Mesodermal cell (in vitro differentiated cells): ENCODE data around the gene SLC9B2. TPM values are rescaled to one million over a fixed set of nuclear protein-coding genes. Genes with fewer than 3 reads are reported as not detected.
A peak's percentile ranks its signal among the peaks of the same experiment; 100 is the strongest.

Source experiments
- H3K27ac ChIP-seq: 2 replicates; pipeline ENCODE4 v1.7.0; 2013; ENCODE audit warnings: mild to moderate bottlenecking, low read depth, low read length, moderate library complexity; ENCODE audit not compliant: severe bottlenecking
- H3K36me3 ChIP-seq: 2 replicates; pipeline ENCODE4 v1.7.1; 2013; ENCODE audit warnings: mild to moderate bottlenecking, low read length, moderate library complexity; ENCODE audit not compliant: control insufficient read depth, insufficient read depth
- H3K4me1 ChIP-seq: one replicate; pipeline ENCODE4 v1.7.1; 2013; ENCODE audit warnings: mild to moderate bottlenecking, low read length; ENCODE audit not compliant: insufficient read depth, control insufficient read depth, poor library complexity, severe bottlenecking
- H3K4me3 ChIP-seq: 2 replicates; pipeline ENCODE4 v1.7.0; 2013; ENCODE audit warnings: low read length, control low read depth, mild to moderate bottlenecking; ENCODE audit not compliant: insufficient read depth, poor library complexity, severe bottlenecking; ENCODE audit errors: extremely low read depth
- H3K9me3 ChIP-seq: 2 replicates; pipeline ENCODE4 v1.7.1; 2013; ENCODE audit warnings: mild to moderate bottlenecking, low read length, moderate library complexity; ENCODE audit not compliant: control insufficient read depth
- WGBS, 2 experiments: methylation state at CpG; one replicate each; pipeline ENCODE4 v1.1.5; 2013; ENCODE audit warnings: missing lambda C conversion rate in 2 of 2; ENCODE audit not compliant: insufficient coverage in 2 of 2; 5-methylcytosine and 5-hydroxymethylcytosine counted together
- polyA plus RNA-seq, 2 experiments: library from polyadenylated mRNA; stranded (reverse); fragments of 50-300 nt; gene quantifications; one replicate each; pipeline ENCODE4 v1.2.3, GENCODE V29; 2013

SLC9B2 gene, protein sequence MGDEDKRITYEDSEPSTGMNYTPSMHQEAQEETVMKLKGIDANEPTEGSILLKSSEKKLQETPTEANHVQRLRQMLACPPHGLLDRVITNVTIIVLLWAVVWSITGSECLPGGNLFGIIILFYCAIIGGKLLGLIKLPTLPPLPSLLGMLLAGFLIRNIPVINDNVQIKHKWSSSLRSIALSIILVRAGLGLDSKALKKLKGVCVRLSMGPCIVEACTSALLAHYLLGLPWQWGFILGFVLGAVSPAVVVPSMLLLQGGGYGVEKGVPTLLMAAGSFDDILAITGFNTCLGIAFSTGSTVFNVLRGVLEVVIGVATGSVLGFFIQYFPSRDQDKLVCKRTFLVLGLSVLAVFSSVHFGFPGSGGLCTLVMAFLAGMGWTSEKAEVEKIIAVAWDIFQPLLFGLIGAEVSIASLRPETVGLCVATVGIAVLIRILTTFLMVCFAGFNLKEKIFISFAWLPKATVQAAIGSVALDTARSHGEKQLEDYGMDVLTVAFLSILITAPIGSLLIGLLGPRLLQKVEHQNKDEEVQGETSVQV
- 8.4 TPM for polyA plus RNA-seq (2013, experiment 1 of 2)
- 7.6 TPM for polyA plus RNA-seq (2013, experiment 2 of 2)

DNA sequence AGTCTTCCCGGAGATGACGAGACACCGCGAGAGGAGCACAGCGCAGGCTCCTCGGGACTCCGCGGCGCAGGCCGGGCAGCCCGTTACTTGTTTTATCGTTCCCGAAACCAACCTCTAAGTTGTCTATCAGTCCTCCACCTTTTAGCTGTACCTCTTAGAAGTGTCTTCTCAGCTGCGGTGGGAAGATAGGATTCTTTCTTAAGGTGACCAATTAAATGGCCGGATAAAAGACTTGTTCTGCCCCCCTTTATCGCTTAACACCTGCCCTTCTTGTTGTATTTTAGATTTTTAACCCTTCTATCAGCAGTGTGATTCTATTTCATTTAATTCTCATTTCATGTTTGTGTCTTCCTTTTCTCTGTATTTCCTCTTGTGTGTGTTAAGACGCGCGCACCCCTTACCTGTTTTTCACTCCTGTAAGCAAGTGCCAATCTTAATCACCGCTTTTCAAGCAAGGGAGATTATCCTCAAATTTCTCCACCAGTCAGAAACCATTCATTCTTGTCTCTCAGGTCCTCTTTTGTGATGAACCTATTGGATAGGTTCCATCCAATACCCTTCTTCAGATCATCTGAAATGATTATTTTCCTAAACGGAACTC, at the start of gene SLC9B2:
Gene SLC9B2, minus strand, starts transcription at position 15 of the 601 bp plus-strand sequence. CDS start 9,211 bp downstream, outside the sequence.
- Histone ChIP-seq H3K4me3 (peak within 1 kb of the TSS; percentile 63), H3K4me1 (no peaks in the 10 kb centered on the region), H3K27ac (peak within 1 kb of the TSS; percentile 31), H3K36me3 (peaks cover 13% of the 10 kb centered on the region), H3K9me3 (no peaks in the 10 kb centered on the region)
- 39 to 51% methylated on average over 7 to 12 of the region's 21 CpGs for WGBS, 2 experiments

DNA sequence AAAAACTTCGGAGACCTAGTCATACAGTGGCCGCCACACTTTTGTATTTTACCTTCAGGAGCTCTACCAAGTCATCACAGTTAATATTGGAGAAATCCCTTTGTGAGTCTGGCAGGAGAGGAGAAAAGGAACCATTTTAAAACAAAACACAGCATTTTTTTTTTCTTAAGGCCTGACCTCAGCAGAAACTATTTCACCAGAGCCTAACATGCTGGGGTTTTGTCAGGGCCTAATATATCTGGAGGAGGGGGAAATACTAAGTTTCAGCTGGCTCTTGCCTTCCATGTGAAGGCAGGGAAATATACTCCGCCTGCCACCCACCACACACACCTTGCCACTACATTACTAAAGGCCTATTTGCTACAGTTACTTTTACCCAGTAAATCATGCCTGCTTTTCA, 49.6 kb upstream of the SLC9B2 start:
- Histone ChIP-seq H3K9me3 (no peaks in the 10 kb centered on the region), H3K36me3 (peaks cover 29% of the 10 kb centered on the region), H3K4me3 (no peak overlapping the region), H3K27ac (no peak overlapping the region), H3K4me1 (no peaks in the 10 kb centered on the region)
- 100% methylated on average over 2 of the region's 3 CpGs; no CpG with 5 or more reads in 1 of the 2 experiments for WGBS, 2 experiments

DNA sequence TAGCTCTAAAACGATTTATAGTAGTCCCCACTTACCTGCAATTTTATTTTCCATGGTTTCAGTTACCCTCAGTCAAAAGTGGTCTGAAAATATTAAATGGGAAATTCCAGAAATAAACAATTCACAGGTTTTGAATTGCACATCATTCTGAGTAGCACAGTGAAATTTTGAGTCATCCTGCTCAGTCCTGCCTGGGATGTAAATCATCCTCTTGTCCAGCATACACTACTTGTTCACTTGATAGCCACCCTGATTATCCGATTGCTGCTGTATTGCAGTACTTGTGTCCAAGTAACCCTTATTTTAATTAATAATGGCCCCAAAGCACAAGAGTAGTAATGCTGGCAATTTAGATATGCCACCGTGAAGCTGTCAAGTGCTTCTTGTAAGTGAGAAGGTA, 46.6 kb upstream of the SLC9B2 start:
- Histone ChIP-seq H3K9me3 (no peaks in the 10 kb centered on the region), H3K36me3 (peaks cover 37% of the 10 kb centered on the region), H3K27ac (no peak overlapping the region), H3K4me1 (no peaks in the 10 kb centered on the region), H3K4me3 (no peak overlapping the region)
- whole genome bisulfite sequencing, 2 experiments: 100% methylated on average over 1 of the region's 3 CpGs; no CpG with 5 or more reads in 1 of the 2 experiments

DNA sequence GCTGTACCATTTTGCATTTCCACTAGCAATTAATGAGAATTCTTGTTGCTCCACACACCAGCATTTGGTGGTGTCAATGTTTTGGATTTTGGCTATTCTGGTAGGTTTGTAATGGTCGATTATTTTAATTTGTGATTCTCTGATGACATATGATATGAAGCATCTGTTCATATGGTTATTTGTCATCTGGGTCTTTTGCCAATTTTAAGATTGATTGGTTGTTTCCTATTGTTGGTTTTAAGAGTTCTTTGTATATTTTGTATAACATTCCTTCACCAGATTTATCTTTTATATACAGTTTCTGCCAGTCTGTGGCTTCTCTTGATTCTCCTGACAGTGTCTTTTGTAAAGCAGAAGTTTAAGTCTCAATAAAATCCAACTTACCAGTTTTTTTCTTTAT, 41.6 kb upstream of the SLC9B2 start:
- Histone ChIP-seq H3K27ac (no peak overlapping the region), H3K36me3 (peaks cover 32% of the 10 kb centered on the region), H3K9me3 (no peaks in the 10 kb centered on the region), H3K4me1 (no peaks in the 10 kb centered on the region), H3K4me3 (no peak overlapping the region)
- 100% methylated on average over 1 of the region's 1 CpG; no CpG with 5 or more reads in 1 of the 2 experiments for WGBS, 2 experiments

DNA sequence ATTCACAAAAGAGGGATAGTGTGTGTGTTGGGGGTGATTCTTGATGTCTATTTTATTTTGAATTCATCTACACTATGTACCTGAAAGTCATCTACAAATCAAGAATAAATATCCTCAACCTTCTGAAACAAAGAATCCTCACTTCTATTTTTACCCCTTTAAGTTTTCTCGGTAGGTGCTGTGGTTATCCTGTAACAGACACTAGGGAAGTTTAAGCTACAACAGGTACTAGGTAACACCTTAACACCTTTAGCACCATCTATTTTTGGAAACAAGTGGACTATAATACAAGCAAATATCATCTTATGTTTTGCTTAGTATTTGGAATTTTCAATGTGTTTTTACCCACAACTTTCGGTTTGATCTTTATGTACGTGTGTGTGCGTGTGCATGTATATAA, 35.0 kb upstream of the SLC9B2 start:
- no CpG with 5 or more reads among the region's 4 CpGs for WGBS, 2 experiments
- H3K4me1 ChIP-seq: no peaks in the 10 kb centered on the region
- H3K9me3 ChIP-seq: no peaks in the 10 kb centered on the region
- no peak overlapping the region for H3K4me3 ChIP-seq
- no peak overlapping the region for H3K27ac ChIP-seq
- H3K36me3 ChIP-seq: peaks cover 46% of the 10 kb centered on the region

DNA sequence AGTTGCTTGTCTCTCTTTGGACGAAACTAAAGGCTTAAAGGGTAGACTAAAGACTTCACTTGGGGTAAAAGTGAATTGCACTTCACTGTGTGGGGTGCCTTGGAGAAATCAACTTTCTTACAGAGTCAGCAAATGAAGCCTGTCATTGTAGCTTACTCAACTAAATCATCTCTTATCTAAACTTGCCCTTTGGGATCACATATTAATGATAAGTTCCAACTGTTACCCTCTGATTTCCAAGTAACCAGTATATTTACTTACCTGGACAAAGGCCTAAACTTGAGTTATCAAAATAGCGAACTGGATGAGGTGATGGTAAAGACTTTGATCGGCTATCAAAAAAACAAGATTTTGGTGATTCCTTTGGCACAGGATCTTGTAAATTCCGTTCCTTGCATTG, 32.0 kb upstream of the SLC9B2 start:
- Histone ChIP-seq H3K4me3 (no peak overlapping the region), H3K4me1 (no peaks in the 10 kb centered on the region), H3K27ac (no peak overlapping the region), H3K36me3 (peaks cover 49% of the 10 kb centered on the region), H3K9me3 (no peaks in the 10 kb centered on the region)
- 96 to 100% methylated on average over 3 to 4 of the region's 4 CpGs for WGBS, 2 experiments

DNA sequence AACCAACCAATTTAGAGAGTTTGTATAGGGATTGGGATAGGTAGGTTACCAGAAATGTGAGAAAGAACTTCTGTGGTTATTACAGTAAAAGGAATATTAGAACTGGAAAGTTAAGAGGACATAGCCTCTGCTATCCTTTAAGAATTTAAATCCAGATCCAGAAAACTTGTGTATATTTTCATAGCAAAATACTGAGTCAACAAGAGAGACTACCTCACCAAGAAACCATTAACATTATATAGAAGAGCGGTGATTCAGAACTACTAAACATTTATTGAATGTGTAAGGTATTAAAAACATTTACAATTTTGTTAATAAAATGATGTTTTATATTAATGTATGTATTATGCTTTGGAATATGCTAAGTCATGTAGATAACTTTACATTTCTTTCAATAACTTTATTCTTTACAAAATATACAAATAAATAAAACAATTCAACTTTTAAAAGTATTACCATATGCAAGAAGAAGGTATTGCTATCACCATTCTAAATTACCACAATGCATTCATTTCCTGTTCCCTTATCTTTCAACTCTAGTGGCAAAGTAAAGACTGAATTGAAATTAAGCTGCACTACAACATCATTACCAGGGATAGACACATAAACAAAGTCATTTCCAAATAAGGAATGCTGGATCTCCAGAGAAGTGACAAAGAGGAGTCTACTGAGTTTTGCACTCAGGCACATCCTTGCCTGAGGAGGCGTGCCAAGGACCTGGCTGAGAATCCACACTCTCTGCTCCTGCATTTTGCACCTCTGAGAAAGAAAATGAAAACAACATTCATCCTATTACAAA, 29.2 kb upstream of the SLC9B2 start:
- Histone ChIP-seq H3K4me3 (no peak overlapping the region), H3K9me3 (no peaks in the 10 kb centered on the region), H3K36me3 (peaks cover 38% of the 10 kb centered on the region), H3K4me1 (no peaks in the 10 kb centered on the region), H3K27ac (no peak overlapping the region)
- WGBS, 2 experiments: no CpG with 5 or more reads among the region's 2 CpGs

DNA sequence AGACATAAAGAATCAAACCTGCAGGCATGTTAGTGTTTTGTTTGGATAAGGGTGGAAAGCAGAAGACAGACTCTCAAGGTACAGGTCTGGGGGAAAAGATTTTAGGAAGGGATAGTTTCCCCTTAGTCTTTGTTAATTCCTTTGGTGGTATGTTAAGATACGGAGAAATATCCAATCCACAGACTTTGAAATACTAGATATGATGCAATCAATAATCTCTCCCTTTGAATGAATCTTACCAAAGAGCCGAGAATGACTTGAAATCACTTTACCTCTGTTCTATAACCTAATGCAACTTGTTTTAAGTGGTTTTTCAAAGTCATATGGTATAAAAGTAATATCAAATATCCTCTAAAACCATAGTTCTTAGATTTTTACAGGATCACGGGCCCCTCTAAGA, 28.3 kb upstream of the SLC9B2 start:
- Histone ChIP-seq H3K4me1 (no peaks in the 10 kb centered on the region), H3K36me3 (peaks cover 29% of the 10 kb centered on the region), H3K9me3 (no peaks in the 10 kb centered on the region), H3K27ac (no peak overlapping the region), H3K4me3 (no peak overlapping the region)
- no CpG with 5 or more reads among the region's 3 CpGs for WGBS, 2 experiments

DNA sequence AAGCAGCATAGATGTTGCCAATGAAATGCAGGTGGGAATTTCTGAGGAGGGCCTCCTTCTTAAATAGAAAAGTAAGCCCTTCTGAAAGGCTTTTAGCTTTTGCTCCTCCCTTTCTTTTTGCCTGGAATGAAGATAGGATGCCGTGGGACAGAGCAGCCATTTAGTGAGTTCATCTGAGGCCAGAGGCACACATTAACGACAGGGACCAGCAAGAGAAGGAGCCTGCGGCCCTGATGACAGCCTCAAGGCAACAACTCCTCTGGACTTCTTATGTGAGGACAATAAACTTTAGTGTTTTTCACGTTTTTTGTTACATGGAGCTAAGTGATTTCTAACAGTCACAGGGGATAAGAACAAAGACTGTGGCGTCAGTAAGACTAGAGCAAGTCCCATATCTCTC, 24.1 kb upstream of the SLC9B2 start:
- Histone ChIP-seq H3K27ac (no peak overlapping the region), H3K4me3 (no peak overlapping the region), H3K36me3 (no peaks in the 10 kb centered on the region), H3K4me1 (peaks cover 2% of the 10 kb centered on the region), H3K9me3 (no peaks in the 10 kb centered on the region)
- 62 to 83% methylated on average over 2 to 5 of the region's 5 CpGs for WGBS, 2 experiments

DNA sequence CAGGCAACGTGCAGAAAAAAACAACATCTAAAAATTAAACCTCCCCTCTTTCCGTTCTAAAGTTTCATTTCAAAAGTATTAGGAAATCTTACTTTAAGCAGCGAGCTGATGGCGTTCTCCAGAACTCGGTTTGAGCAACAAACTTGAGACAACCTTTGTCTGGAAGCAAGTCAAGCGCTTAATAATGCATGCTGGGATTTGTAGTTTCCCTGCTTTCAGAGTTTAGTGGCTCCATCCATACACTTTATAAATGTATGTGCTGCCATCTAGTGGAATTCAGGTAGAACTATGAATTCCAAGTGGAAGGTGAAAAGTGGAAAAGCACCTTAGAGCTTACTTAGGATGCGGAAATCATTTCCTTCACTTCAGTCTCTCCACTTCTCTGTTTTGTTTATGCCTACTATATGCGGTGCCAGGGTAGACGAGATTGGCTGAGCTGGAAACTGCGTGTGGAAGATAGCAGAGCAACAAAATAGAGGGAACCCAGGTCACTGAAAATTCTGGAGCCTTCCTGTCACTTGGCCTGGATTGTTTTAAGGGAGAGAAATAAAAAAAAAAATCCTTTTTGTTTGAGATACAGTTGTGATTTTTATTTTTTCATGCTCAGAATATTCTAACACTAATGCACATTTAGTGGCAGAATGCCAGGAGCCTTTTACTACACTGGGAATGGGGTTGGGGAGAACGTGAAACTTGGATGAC, 23.3 kb upstream of the SLC9B2 start, which contains the start of gene BDH2:
Gene BDH2, minus strand, starts transcription at position 144 of the 702 bp plus-strand sequence. CDS start 3,580 bp downstream, outside the sequence.
- WGBS, 2 experiments: 14 to 17% methylated on average over 4 to 6 of the region's 11 CpGs
- Histone ChIP-seq H3K4me1 (peaks cover 5% of the 10 kb centered on the region), H3K4me3 (peak within 1 kb of the TSS; percentile 48), H3K9me3 (no peaks in the 10 kb centered on the region), H3K27ac (peak within 1 kb of the TSS; percentile 20), H3K36me3 (no peaks in the 10 kb centered on the region)
